GM19468 (cell line): Measurements from ENCODE around the gene APELA.
"Not testable (repeated sequence)": the region's sequence is repeated elsewhere in the genome, so short reads cannot be mapped to it uniquely, and the experiment has no call there.

Experiments used
- ATAC-seq: cut with Tn5 transposase; IDR thresholded peaks from one replicate; pipeline ENCODE4 v1.9.1; 2021; ENCODE audit warnings: mild to moderate bottlenecking, moderate library complexity, moderate number of reproducible peaks; ENCODE audit not compliant: unreplicated experiment; ENCODE audit errors: extremely low read depth

APELA gene

GRCh38 chr4:164918956-164919355 is 42.0 kb downstream of the APELA start:
- no peak for ATAC-seq

GRCh38 chr4:164924670-164925238 is 47.8 kb downstream of the APELA start:
- no peak for ATAC-seq

- no peak for ATAC-seq
Observed at GRCh38 chr4:164926301-164926700, 49.3 kb downstream of the APELA start.

DNA sequence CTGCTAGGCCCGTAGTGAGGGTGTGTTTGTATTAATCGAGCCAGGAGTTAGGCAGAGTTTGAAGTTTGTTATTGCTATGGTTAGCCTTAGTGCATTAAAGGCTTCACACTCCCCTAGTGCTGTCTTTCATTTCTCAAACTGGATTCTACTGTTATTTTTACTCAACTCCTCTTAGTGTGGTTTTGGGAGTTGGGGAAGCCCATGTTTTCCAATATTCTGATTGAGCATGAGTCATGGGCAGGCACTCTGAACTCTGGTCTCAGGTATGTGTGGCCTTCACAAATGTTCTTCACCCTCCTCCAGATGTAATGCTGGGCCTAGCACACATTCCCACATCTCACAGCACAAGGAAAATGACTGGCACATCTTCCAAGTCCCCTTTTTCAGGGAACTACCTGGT is 50.1 kb downstream of the APELA start:
- ATAC-seq: not testable (repeated sequence)

DNA sequence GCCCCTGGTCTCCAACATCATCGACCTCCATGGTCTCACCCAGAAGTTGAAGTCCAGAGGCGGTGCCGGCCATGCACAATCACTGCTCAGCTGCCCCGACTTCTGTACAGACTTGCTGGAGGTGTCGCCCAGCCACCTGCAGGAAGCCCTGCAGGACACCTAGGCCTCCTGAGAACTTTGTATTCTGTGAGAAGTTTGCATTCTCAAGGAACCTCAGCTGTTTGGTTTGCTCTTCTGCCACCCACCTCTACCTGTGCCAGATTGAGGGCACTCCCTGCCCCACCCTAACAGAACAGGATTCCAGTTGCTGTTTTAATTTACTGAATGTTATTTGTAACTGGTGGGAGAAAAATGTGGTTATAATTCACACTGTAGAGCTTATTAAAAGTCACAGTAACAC is 53.7 kb downstream of the APELA start:
- ATAC-seq: no peak

- ATAC-seq: no peak
Observed at GRCh38 chr4:164931551-164932324, 54.8 kb downstream of the APELA start.

DNA sequence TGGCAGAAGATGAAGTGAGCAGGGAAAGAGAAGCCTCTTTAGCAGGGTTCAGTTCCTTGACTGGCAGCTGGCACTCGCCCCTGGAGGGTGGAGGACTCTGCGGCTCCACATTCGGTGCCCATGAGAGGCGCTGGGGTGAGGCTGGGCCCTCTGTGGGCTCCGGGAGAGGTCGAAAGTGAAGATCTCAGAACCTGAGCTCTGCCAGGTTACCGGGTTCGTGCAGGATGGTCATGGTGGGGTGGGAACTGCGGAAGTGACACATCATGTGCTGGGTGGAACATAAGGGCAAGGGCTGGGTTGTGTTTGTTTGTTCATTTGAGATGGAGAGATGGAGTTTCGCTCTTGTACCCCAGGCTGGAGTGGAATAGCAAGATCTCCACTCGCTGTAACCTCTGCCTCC is 56.3 kb downstream of the APELA start:
- ATAC-seq: no peak

GRCh38 chr4:164935363-164935762 is 58.4 kb downstream of the APELA start:
- ATAC-seq: peak; percentile 45

DNA sequence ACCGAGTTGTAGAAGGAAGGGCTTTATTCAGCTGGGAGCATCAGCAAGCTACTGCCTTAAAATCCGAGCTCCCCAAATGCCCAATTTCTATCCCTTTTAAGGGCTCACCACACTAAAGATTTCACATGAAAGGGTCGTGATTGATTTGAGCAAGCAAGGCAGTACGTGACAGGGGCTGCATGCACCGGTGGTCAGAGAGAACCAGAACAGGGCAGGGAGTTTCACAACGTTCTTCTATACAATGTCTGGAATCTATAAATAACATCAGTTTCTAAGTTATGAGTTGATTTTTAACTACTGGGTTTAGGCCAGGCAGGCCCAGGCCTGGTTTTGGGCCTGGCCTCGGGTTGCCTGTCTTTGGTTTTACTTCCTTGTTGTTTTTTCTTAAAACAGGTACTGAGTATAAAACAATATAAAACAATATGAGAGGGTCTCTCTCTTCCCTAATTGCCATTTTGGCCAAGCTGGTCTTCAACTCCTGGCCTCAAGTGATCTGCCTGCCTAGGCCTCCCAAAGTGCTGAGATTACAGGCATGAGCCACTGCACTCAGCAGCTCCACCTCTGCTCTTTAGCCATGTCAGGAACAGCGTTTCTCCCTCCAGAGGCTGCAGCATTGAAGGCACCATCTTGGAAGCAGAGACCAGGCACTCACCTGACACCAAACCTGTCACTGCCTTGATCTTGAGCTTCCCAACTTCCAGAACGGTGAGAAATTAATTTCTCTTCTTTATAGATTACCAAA is 59.1 kb downstream of the APELA start:
- peak; percentile 43 for ATAC-seq

GRCh38 chr4:164937576-164938270 is 60.7 kb downstream of the APELA start:
- ATAC-seq: no peak

GRCh38 chr4:164943192-164943591 is 66.2 kb downstream of the APELA start:
- no peak for ATAC-seq

- no peak for ATAC-seq
Observed at GRCh38 chr4:164945146-164945545, 68.2 kb downstream of the APELA start.

GRCh38 chr4:164946810-164947209 is 69.8 kb downstream of the APELA start:
- no peak for ATAC-seq
